GM20431 (cell line): ENCODE data around the gene ATOX1.
"Not testable (repeated sequence)": the region's sequence is repeated elsewhere in the genome, so short reads cannot be mapped to it uniquely, and the experiment has no call there.

Experiments used
- in situ Hi-C: fragments of 300-500 bp; cut with MseI, MboI; formaldehyde crosslinking; loops from one replicate; pipeline ENCODE4 v1.15.0; 2020; ENCODE audit warnings: low sequenced_read_pairs; ENCODE audit not compliant: unreplicated experiment

The ATOX1 gene

GRCh38 chr5:151758430-151759241 lies at the start of gene ATOX1:
Gene ATOX1 (minus strand): TSS chr5:151758631. CDS start chr5:151758551, 80 bp downstream.
- in situ Hi-C loops, result no loop called here

- in situ Hi-C loops, result loop anchor here (25.0 kb wide), 1 partner anchor 707 kb away; no protein-coding TSS in a partner anchor
These were observed 47.2 kb upstream of the ATOX1 start for GRCh38 chr5:151805414-151806223.

DNA sequence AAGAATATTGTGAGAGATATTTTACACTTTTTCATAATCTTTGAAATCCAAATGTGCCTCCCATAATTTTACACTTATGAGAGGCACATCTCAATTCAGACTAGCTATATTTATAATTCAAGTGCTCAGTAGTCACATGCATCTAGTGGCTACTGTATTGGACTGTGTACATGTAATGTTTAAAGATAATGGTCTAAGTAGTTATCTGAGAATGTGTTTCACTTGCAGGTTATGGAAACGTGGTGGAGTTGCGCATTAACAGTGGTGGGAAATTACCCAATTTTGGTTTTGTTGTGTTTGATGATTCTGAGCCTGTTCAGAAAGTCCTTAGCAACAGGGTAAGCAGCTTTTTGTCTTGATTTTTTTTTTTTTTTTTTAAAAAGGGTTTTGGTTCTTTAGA lies 42.1 kb upstream of the ATOX1 start:
- in situ Hi-C loops, result loop anchor here (25.0 kb wide), 1 partner anchor 712 kb away; no protein-coding TSS in a partner anchor

DNA sequence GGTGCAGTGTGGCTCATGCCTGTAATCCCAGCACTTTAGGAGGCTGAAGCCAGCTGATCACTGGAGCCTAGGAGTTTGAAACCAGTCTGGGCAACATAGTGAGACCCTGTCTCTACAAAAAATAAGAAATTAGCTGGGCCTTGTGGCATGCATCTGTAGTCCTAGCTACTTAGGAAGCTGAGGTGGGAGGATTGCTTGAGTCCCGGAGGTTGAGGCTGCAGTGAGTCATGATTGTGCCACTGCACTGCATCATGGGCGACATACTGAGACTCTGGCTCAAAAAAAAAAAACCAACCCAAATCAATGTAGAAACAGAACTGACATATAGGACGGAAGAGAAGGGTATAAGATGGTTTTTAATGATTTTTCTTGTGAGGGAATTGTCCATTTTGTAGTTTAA lies 41.0 kb upstream of the ATOX1 start:
- in situ Hi-C loops, result no loop called here

DNA sequence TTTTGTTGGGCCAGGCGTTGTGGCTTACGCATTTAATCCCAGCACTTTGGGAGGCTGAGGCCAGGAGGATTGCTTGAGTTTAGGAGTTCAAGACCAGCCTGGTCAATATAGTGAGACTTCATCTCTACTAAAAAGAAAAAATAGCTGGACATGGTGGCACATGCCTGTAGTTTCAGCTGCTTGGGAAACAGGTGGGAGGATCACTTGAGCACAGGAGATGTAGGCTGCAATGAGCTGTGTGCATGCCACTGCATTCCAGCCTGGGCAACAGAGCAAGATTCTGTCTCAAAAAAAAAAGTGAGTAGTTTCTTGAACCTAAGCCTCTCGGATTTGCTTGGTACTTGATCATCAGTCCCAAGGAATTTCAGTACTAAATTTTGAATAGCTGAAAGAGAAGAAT lies 40.2 kb upstream of the ATOX1 start:
- in situ Hi-C loops, result no loop called here

GRCh38 chr5:151795426-151795825 lies 37.0 kb upstream of the ATOX1 start:
- in situ Hi-C loops, result no loop called here

DNA sequence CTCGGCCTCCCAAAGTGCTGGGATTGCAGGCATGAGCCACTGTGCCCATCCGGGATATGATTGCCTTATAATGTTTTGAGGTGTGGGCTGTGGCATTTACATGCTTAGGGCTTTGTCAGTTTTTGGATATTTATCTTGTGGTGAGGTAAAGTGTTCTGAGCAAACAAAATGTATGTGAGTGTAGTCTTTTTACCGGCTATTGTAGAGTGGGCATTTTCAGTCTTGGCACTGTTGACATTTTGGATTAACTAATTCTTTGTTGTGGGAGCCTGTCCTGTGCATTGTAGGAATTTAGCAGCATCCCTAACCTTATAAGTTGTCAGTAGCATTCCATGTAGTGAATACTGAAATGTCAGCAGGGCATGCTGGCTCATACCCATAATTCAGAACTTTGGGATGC lies 34.9 kb upstream of the ATOX1 start:
- in situ Hi-C loops, result no loop called here

- in situ Hi-C loops, result no loop called here
These were observed 29.4 kb upstream of the ATOX1 start for GRCh38 chr5:151787817-151788216.

DNA sequence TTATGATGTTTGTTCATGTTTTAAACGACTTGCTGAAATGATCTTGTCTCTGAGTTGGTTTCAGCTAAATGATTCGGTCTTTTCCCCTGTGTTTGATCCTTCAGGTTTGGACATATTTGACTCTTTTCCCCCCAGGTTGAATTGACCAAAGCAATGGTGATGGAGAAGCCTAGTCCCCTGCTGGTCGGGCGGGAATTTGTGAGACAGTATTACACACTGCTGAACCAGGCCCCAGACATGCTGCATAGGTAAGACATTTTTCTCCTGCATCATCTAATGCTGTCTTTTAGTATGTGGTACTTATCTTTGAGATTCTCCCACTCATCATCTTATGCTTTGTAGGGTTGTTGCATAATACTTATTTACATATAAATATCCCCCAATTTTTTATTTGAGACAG lies 28.0 kb upstream of the ATOX1 start:
- in situ Hi-C loops, result no loop called here

GRCh38 chr5:151784141-151784540 lies 25.7 kb upstream of the ATOX1 start:
- in situ Hi-C loops, result no loop called here

DNA sequence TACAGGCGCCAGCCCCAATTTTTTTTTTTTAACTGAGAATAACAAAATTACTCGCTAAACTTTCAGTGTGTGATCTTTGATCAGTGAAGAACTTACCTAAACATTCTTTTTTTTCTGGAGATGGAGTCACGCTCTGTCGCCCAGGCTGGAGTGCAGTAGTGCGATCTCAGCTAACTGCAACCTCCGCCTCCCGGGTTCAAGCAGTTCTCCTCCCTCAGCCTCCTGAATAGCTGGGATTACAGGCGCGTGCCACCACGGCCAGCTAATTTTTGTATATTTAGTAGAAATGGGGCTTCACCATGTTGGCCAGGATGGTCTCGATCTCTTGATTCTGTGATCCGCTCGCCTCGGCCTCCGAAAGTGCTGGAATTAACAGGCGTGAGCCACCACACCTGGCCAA lies 25.2 kb upstream of the ATOX1 start:
- in situ Hi-C loops, result not testable (repeated sequence)

- in situ Hi-C loops, result no loop called here
These were observed 22.8 kb upstream of the ATOX1 start for GRCh38 chr5:151781201-151781600.

DNA sequence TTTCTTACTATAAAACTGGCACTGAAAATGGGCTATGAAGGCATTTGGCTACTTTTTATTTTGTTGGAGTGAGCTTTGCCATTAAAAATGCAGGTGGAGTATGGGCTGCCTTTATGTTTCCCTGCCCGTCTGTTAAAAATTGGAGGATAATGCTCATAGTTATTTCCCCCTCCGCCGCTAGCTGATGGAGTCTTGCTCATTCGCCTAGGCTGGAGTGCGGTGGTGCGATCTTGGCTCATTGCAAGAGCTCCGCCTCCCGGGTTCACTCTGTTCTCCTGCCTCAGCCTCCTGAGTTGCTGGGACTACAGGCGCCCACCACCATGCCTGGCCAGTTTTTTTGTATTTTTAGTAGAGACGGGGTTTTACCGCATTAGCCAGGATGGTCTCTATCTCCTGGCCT lies 21.9 kb upstream of the ATOX1 start:
- in situ Hi-C loops, result no loop called here

DNA sequence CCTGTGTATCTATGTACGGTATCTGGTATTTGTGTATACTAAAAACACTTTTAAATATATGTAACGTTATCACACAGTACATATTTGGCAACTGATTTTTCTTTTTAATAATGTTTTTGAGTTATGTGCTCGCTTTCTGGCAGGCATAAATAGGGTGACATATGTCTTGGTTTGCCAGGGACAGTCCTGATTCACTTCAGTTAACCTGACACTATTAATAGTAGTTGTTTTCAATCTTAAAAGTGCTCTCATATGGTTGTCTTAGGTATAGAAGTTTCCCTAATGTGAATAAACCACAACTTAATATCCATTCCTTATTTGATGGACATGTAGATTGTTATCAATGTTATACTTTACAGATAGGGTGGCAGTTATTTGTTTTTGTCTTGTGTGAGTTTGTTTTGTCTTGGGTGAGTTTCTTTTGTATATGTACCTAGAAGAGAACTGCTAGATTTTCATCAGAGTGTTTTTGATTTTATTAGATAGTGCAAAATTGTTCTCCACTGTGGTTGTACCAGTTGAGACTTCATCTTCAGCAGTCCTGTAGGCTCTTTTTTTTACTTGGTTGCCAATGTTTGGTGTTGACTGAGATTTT lies 21.2 kb upstream of the ATOX1 start:
- in situ Hi-C loops, result no loop called here

DNA sequence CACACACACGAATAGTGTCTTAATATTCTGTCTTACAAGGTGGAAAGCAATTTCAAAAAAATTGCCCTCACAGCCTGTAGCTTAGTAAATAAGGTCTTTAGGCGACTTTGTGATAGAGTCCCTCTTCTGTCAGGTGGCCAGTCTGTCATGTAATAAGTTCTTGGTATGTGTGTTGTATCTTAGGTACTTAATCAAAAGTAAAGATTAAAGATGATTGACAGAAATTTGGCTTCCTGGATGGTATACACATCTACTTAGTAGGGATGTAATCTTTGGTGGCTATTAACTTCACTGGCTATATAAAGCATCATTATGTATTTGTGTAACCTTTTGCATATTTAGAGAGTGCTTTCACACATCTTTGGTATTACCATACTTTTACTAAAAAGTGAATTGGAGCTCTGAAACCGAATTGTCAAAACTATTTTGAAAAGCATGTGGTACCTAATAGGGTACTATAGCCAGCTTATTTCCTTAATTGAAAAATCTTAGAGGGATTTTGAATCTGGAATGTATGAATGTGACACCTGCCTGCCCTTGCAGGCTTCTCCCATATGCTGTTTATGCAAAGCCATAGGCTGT lies 16.7 kb upstream of the ATOX1 start:
- in situ Hi-C loops, result no loop called here

GRCh38 chr5:151773951-151774350 lies 15.5 kb upstream of the ATOX1 start:
- in situ Hi-C loops, result no loop called here

DNA sequence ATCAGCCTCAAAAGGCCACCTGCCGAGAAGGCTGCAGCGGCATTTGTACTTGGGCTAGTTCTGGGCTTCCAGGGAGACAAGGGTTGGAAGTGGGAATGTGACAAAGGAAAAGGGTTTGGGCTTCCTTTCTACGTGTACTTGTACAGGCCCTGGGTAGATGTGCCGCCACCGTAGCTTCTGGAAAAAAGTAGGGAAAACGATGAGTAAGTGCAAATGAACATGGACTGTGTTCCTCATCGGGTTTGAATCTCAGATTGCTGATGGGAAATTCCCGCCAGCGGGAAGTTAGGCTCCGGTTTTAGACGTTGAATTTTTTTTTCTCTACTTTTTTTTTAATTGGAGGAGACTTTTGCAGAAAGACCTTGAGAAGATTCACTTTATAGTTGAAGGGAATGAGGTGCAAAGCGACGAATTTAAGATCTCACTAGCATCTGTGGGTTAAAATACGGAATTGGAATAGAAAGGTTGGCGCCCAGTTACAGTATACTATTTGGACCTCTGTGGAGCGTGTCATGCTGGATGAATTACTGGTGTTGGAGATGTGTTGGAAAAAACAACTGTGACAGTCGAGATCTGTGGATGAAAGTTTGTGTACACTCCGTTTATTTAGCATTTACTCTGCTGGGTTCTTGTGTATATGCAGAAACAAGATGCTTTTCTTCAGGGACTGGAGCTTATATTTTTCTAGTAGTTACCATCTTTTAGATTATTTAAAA lies 14.6 kb upstream of the ATOX1 start:
- in situ Hi-C loops, result no loop called here

- in situ Hi-C loops, result no loop called here
These were observed 13.8 kb upstream of the ATOX1 start for GRCh38 chr5:151772029-151772845.
